GM18520 (cell line): ENCODE data around the gene PHF1.

Experiments used
- ATAC-seq: cut with Tn5 transposase; IDR thresholded peaks from one replicate; pipeline ENCODE4 v1.9.1; 2021; ENCODE audit not compliant: unreplicated experiment

PHF1 gene

GRCh38 chr6:33417128-33417902 lies 6.5 kb downstream of the PHF1 start:
- ATAC-seq = no peak

- ATAC-seq = peak; percentile 78
Measured at GRCh38 chr6:33417903-33418689, 7.3 kb downstream of the PHF1 start, which contains the start of gene CUTA. Gene CUTA, minus strand, starts transcription at chr6:33418107. Its CDS starts 107 bp downstream, at chr6:33418000.

DNA sequence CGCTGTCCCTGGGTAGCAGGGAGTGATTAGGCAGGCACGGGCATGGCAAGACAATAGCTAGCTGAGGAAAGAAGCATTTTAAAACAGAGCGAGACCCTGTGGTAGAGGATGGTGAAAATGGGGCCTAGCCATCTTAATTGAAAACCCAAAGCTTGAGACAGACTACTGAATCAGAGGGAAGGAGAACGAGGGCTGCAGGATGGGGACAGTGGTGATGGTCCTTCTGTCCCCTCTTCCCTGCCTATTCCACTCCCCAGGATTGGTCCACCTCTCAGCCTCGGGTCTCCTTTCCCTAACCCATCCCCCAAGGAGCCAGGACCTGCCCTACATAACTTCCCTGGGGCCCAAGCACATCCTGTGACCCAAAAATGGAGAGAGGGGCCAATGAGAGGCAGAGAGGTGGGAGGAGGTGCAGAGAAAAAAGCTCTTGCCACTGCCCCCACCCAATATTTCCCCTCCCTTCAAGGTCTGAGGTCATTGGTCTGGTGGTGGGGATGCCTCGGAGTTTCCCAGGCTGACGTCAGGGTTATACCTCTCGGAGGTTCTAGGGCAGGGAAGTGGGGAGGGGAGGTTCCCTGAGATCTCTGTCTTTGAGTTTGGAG lies 8.0 kb downstream of the PHF1 start:
- no peak for ATAC-seq

DNA sequence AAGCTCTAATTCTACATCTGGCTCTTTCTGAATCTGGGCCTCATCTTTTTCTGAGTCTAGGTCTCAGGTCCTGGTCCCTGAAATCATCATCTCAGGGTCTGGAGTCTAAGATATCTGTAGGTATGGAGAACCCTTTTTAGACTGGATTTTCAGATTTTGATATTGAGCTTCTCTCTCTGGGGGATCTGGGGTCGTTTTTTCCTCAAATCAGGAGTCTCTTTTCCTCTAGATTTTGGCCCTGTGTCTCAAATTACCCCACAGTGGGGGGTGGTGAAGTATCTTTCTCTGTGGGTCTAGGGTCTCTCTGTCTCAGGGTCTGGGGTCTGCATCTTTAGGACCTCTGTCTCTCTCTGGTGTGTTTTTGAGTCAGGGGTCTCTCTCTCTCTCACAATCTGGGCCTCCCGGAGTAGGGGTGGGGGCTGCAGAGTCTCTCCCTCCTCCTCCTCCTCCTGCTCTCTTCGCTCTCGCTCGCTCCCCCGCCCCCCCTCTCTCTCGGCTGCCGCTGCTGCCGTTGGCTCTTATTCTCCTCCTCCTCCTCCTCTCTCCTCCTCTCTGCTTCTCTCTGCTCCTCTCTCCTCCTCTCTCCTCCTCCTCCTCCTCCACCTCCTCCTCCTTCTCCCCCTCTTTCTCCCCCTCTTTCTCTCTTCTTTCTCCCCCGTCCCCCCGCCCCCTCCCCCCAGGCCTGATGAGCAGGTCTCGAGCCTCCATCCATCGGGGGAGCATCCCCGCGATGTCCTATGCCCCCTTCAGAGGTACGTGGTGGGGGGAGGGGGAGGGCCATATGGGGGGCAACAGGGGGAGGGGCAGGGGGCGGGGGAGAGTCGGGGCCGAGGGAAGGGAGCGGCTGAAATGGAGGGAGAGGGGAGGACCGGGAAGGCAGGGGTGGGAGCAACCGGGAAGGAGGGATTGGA lies 9.0 kb downstream of the PHF1 start, which contains the start of gene SYNGAP1:
Gene SYNGAP1 (plus strand): TSS at position 486 of the 911 bp plus-strand sequence. CDS start 200 bp downstream, at position 686.
- no peak for ATAC-seq

GRCh38 chr6:33420491-33421343 lies 9.9 kb downstream of the PHF1 start:
- no peak for ATAC-seq

GRCh38 chr6:33421344-33421643 lies 10.5 kb downstream of the PHF1 start:
- ATAC-seq = no peak

DNA sequence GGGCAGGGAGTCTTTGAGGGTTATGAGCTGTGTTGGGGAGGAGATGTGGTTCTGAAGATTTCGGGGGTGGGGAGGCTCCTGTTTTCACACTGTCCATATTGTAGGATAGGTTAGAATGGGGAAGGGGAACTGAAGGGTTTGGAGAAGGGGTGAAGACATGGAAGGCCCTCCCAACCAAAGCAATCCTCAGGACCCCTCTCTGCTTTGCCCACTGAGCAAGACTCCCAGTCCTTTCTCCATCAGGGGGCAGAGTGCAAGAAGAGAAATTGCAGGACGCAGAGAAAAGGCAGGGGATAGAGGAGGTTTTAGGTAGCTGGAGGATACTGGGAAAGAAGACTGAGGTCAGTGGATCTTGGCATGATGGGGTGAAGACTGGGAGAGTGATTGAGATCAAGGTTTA lies 13.0 kb downstream of the PHF1 start:
- no peak for ATAC-seq

- ATAC-seq = no peak
Measured at GRCh38 chr6:33424855-33425667, 14.2 kb downstream of the PHF1 start.

DNA sequence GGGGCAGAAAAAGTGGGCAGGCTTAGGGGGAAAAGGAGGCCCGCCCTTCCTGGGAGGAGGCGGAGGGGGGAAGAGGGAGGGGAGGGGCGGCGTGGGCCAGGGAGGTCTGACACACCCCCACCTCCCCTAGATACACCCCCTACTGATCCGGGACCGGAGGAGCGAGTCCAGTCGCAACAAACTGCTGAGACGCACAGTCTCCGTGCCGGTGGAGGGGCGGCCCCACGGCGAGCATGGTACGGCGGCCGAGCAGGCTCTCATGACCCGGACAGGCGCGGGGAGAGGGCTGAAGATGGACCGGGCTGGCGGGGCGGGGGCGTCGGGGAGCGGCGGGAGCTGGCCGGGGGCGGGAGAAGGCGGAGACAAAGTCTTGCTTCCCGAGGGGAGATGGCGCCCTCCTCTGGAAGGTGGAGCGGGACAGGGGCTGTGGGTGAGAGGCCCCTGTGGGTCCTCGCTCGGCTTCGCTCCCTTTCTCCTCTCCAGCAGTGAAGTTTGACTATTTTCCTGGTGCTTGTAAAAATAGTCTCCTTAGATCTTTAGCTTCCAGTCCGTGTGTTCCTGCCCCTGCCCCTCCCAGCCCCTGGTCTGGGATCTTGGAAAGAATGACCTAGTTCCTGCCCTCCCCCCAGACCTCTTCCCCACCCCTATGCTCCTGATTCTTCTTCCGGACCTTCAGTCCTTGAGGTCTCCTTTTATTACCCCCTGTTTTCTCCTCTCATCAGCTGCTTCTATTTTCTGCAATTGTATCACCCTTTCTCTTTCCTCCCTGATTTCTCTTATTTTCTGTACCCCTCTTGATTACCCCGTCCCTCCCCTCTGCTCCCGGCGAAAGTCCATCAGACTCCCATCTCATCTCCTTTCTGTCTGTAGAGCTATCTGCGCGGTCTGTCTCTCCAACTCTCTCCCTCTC lies 15.1 kb downstream of the PHF1 start:
- ATAC-seq = no peak

- ATAC-seq = no peak
Measured at GRCh38 chr6:33426590-33427511, 16.0 kb downstream of the PHF1 start.

GRCh38 chr6:33427585-33428223 lies 16.9 kb downstream of the PHF1 start:
- ATAC-seq = no peak

DNA sequence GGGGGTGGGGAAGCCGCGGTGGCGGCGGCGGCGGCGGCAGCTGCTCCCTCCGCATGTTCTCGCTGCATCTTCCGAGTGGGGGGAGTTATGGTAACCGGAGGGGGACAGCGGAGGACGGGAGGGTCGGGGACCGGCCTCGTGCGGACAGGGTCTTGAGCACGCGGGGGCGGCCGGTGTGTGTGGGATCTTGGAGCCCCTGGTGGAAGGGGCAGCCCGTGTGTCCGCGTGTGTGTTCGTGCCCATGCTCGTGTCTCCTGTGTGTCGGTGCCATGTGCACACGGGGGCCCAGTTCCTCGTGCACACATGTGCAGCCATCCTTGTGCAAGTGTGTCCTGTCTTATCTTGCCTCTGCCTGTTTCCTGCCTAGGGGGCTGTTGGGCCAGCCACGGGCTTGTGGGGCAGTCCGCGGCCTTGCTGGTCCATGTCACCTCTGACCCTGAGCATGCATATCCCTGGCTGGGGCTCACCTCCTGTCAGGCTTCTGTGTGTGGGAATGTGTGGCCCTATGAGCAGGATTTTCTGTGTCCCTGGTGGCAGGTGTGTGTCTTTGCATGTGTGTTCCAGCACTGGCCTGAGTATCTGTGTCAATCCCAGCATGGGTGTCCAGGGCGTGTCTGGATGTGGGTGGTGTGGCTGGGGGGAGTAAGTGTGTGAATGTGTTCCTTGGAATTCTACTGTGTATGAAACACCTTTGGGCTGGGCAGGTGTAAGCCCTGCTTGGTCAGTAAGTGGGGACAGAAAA lies 17.6 kb downstream of the PHF1 start:
- ATAC-seq = no peak

DNA sequence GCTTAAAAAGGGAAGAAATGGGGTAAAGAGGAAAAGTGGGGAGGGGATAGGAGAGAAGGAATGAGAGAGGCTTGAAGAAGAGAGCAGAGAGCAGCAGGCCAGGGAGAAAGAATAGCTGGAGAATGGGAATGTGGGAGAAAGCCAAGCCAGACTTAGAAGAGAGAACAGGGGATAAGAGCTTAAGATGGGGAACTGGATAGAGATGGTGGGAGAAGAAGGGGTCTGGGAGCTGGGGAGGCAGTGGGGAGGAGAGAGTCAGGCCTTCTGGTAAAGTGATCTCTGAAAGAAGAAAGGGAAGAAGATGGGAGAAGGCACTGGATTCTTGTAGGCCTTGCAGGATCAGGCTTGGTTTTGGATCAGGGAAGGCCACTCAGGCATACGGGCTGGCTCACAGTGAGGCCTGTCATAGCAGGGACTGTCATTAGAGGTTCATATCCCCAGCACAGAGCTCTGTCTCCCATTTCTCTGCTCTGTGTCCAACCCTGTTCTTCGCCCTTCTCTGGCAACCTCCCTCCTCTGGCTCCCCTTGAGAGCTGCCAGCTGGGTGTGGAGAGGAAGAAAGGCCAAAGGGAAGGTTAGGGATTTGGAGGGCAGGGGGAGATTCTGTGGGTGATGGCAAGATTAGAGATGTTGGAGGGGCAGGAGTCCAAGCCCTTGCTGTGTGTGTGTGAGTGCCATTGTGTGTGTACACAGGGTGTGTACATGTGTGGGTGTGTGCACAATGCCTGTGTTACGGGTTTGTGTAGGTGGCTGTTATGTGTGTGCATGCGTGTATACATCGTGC lies 18.3 kb downstream of the PHF1 start:
- no peak for ATAC-seq

DNA sequence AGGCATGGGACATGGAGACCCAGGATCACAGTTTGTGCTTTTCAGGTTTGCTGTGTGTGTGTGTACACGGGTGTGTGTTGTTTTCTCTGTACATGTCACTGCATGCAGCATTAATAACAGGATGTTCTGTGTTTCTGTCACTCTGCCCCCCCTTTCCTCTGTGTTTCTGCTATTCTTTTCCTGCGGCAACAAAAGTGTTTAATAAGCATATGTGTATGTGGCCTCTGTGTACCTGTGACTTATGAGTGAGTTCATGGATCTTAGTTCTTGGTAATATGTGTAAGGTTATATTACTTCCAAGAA lies 18.9 kb downstream of the PHF1 start:
- ATAC-seq = no peak

DNA sequence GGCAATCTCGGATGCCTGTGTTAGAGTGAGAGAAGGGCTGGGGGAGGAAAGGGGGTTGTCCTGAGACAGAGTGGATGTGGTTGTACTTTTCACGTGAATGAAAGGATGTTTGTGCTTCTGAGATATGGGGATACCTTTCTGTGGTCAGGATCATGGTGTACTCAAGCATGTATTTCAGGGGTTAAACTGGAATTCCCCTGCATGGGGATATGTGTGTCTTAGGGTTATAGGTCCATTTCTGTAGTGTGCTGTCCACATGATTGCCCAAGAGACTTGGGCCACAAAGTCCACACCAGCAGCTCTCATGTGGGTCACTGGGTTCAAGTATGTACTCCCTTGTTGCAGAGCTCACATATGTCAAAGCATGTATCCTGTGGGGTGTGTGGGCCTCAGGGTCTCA lies 19.5 kb downstream of the PHF1 start:
- no peak for ATAC-seq
